NCI-H748 treated with DMSO at 0.1 percent for 48 hours (cell line): ENCODE data around the gene GALNT2.

Experiments used
- DNase-seq: peaks from one replicate; lab custom pipeline; 2025; lab: John Stamatoyannopoulos, UW

The GALNT2 gene

GRCh38 chr1:230130172-230130944 is 63.3 kb downstream of the GALNT2 start:
- DNase-seq = no peak

DNA sequence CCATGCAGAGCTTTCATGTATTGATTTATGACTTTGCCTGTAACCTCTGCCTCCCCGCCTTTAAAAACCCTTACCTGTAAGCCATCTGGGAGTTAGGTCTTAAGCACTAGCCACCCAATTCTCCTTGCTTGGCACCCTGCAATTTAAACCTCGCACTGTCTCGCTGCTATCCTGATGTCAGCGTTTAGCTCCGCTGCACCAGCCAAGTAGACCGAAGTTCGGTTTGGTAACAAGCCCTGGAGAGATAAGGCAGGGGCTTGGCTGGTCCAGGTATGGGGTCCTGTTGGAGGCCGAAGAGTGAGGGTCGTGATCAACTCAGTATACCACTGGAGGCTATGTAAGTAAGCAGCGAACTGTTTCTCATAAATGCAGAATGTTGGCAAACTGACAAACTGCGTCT is 64.4 kb downstream of the GALNT2 start:
- DNase-seq = no peak

GRCh38 chr1:230132758-230133157 is 65.7 kb downstream of the GALNT2 start:
- no peak for DNase-seq

- no peak for DNase-seq
These were observed 68.7 kb downstream of the GALNT2 start for GRCh38 chr1:230135726-230136125.

DNA sequence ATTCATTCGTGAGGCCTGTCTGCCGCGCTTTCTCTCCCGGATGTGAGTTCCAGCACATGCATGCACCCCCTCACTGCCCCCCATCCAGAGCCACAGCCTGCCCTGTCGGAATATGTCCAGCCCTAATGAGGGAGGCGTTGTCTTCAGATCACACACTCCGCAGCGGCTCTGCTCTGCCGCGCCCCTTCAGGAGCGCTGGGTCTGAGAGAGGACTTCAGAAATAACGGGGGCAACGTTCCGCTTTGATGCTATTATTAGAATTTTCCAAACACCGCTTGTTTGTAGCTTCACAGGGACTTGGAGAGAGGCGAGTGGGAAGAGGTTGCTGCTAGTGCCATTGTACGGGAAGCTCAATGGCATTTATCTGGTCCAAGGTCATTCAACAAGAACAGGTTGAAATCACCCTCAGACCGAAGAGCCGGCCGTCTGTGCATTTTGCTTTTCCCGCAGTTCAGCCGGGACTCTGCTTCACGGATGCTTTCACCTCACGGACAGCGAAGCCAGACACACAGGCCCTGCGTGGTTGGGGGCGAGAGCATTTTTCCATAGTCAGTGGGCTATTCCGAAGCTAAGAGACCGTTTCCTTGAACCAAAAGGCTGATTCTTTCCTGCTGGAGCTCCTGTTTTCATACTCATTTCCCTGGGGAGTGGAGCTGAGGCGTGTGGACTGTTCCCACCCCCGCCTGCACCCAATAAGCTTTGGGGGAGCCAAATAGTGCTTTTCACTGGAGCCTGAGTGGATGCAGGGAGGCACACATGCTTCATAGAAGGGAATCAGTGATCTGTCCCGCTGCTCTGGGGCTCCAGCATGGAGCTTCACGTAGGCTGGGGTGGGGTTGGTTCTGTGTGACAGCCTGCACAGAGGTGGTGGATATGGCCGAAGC is 69.7 kb downstream of the GALNT2 start:
- no peak for DNase-seq

DNA sequence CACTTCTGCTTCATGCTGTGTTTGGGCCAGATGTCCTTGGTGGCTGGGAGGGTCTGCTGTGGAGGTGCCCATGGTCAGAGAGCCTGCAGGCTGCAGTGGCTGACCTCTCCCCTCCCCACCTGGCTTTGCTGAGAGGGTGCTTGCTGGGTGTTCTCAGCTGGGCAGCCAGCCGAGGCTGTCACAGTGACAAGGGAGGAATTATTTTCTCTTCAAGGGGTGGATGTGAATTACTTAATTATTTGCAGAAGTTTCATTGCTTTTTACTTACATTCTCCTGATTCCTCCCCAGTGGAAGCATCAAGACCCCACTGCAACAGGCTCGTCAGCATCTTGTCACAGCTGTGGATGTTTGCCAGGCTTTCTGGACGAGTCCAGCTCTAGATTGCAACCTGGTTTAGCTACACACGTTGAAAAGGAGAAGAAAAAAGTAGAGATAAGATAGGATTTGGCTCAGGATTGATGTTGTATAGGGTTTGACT is 70.3 kb downstream of the GALNT2 start:
- DNase-seq = no peak

DNA sequence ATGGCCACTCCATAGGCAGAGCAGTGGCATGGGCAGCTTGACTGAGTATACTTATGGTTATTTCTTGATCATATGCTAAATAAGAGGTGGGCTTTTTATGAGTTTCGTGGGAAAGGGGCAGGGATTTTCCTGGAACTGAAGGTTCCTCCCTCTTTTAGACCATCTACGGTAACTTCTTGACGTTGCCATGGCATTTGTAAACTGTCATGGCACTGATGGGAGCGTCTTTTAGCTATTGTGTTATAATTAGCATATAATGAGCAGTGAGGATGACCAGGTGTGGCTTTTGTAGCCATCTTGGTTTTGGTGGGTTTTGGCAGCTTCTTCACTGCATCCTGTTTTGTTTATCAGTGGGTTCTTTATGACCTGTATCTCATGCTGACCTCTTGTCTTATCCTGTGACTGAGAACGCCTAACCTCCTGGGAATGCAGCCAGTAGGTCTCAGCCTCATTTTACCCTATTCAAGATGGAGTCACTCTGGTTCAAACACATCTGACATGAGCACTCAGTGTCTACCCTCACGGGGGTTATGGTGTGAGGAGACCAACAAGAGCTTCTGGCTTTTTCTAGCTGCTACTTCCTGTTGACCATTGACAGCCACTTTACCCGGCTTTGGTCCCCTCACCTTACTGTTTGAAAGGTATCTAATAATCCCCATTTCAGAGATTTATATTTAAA is 71.7 kb downstream of the GALNT2 start:
- no peak for DNase-seq

- DNase-seq = no peak
These were observed 72.3 kb downstream of the GALNT2 start for GRCh38 chr1:230139315-230139714.

DNA sequence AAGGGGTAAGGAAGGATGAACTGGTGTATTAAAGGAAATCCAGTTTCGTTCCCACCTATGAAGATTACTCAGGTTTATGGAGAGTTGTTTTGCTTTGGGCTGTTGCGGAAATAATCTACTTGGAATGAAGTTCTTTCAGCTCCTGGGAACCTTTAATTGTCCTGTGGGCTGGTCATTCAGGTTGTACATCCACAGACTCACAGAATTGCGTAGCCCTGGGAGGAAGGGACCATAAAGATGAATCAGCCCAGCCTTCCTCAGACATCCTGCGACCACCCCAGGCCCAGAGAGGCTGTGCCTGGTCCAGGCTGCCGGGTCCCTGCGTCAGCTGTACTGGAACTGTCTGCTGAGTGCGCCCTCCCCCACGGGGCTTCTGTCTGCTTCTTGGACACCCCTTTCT is 72.7 kb downstream of the GALNT2 start:
- no peak for DNase-seq

- no peak for DNase-seq
These were observed 73.4 kb downstream of the GALNT2 start for GRCh38 chr1:230140221-230141020.

DNA sequence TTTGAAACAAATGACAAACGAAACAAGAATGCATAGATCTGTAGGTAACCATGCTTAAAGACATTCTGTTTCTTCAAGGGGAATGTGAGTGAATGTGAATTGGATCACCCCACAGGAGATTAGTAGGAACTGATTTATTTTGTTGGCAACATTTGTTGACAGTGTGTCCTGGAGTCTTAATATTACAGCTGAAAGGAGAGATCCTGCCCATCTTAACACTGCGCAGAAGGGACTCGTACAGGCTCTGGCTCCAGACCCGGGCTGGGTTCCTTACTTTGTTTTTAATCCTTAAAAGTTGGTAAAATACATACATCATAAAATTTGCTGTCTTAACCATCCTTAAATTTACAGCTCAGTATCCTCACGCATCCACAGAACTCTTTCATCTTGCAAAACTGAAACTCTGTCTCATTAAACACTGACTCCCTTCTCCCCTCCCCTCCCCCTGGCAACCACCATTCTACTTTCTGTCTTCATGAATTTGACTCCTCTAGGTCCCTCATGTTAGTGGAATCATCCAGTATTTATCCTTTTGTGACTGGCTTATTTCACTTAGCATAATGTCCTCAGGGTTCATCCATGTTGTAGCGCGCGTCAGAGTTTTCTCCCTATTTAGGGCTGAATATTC is 74.1 kb downstream of the GALNT2 start:
- DNase-seq = no peak

DNA sequence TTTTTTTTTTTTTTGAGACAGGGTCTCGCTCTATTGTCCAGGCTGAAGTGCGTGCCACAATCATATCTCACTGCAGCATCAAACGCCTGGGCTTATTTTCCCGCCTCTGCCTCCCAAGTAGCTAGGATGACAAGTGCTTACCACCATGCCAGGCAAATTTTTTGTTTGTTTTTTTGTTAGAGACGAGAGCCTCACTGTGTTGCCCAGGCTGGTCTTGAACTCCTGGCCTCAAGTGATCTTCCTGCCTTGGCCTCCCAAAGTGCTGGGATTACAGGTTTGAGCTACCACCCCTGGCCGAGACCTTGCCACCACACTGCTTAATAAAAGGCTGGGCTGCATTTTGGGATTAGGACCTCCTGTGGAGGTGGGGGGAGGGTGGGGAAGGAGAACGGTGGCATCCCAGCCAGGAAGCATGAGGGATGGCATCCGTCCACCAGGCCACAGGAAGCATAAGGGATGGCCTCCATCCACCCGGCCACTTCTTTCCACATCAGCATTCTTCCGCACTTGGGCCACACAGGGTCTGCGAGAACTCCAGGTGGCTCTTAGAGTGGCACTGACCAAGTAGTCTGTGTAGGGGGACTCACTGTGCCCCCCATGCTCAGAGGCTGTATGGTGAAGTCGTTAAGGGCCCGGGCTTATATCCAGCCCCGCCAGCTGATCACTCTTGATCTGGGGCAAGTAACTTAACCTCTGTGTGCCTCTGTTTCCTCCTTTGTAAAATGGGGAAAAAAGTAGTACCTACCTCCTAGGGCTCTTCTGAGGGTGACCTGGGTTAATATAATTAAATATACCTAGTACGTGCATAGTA is 75.0 kb downstream of the GALNT2 start:
- DNase-seq = no peak

- DNase-seq = no peak
These were observed 75.7 kb downstream of the GALNT2 start for GRCh38 chr1:230142608-230143210.

DNA sequence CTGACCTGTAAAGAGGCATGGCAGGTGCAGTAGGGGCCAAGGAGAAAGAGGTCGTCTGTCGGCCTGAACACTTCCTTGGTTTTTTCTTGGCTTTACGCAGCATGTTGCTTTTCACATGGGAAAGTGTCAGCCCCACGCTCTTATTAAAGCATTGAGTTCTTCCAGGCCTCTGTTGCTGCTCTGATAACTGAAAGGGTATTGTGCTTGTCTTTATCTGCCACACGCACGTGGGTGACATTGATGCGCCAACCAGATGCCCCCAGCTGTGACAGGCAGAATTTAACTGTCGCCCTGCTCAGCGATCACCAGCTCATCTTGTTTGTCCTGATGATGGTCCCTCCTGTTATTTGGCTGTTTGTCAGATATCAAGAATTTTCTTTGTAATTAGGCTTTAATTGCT is 76.5 kb downstream of the GALNT2 start:
- DNase-seq = peak; percentile 81

DNA sequence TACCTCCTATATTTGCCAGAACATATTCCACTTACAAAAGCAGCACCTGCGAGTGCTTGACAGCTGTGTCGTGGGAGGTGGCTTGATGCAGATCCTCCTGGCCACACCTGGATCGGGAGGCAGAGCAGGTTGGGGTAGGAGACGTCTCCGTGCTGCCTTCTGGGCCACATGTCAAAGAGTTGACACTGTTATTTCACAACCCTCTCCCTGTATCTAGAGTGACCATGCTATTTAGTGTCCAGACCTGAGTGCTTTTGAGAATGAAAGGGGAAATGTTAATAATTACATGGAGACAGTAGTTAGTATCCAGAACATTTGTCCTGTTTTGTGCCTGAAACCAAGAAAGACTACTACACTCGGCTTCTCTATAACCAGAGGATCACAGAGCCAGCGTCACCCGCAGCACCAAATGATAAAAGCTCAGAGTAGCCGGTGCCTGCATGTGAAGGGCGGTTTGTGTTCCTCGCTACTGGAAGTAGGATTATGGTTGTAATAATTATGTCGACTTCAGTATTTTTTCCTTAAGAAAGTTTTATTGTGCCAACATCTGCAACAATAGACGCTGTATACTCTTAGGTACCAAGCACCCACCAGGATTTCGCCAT is 77.1 kb downstream of the GALNT2 start:
- DNase-seq = peak; percentile 81

DNA sequence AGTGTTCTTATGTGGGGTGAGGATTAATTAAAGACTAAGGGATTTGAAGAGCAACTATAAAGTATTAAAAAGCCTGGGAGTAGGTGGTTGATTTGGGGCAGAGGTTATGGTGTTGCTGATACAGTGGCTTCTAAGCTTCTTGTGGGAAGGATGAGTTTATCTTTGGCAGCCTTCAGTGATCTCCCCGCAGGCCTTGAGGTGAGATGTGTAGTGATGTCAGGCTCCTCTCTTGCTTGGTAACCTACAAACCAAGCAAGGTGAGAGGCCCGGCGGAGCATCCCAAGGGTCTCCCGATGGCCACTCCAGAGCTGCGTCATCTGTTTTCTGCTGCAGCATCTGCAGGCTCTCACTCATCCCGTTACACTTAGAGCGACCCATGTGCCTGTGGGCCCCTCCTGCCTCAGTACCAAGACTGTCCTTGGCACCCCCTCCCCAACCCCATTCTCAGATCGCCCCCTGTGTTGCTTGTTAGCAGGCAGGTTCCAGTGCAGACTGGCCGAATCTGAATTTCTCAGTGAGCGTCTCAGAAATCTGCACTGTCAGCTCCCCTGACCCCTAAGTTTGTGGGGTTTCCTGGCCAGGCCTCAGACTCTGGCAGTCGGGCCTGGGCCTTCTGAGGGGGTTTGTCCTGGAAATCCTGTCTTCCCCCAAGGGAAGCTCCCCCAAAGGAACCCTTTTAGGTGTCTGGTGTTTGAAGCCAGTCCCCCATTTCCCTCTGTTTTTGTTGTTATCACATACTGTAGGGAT is 77.9 kb downstream of the GALNT2 start:
- no peak for DNase-seq

- peak; percentile 26 for DNase-seq
These were observed 78.5 kb downstream of the GALNT2 start for GRCh38 chr1:230145505-230145899.

DNA sequence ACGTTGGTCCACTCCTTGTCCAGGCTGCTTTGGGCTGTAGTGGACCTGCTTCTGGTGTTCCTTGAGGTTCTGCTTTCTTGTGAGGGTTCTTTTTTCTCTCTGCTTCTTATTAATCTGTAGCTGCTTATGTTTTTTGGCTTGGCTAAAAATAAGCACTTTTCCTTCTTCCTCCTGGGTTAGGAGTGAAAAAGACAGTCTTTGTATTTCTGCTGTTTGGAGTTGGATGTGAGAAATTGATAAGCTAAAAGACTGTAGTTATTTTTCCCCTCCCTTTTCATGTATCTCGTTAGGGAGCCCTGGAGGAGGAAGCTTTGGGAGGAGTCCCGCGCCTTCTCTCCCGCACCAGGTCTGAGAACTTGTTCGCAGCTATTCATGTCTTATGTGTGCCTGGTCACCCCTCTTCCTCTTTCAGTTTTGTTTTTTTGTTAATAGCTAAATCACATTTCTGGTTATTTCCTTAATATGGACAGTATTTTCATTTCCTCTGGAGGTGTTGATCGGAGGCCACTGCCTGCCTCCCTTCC is 79.0 kb downstream of the GALNT2 start:
- DNase-seq = no peak

DNA sequence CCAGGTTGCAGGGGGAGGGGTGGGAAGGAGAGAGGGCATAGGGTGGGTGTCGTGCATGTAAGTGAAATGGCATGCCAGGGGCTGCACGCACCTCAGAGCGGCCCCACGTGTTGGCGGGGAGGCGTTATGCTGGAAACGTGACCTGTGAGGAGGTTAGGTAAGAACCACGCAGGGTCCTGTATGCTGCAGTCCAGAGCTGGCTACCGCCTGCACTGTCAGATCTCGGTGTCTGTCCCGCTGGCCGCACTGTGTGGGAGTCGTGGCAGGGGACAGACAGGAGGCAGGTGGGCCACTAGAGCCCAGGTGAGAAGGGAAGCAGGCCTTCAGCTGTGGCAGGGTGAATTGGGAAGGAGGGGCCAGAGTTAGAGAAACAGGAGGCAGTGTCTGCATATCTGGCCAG is 79.7 kb downstream of the GALNT2 start:
- DNase-seq = no peak
